IMR-90 (cell line): ENCODE measurements around the gene LYPD3.

Experiments
- BHLHE40 ChIP-seq: fragments of 150-350 bp; IDR thresholded peaks from 2 replicates; pipeline ENCODE4 v1.6.1; 2016; ENCODE audit warnings: mild to moderate bottlenecking, low read depth, low read length
- CEBPB ChIP-seq: IDR thresholded peaks from 2 replicates; pipeline ENCODE4 v1.6.1; 2012; ENCODE audit warnings: low read depth, low read length, improper control_type of control experiment
- CTCF ChIP-seq: conservative IDR thresholded peaks from 2 replicates; pipeline ENCODE4 v1.5.1; 2012; ENCODE audit warnings: mild to moderate bottlenecking, low read depth, low read length, improper control_type of control experiment
- ELK1 ChIP-seq: fragments of 150-350 bp; IDR thresholded peaks from 2 replicates; pipeline ENCODE4 v1.6.1; 2016; ENCODE audit warnings: low read depth, mild to moderate bottlenecking, low read length, moderate library complexity, borderline replicate concordance
- FOS ChIP-seq: fragments of 150-350 bp; IDR thresholded peaks from 2 replicates; pipeline ENCODE4 v1.6.1; 2016; ENCODE audit warnings: low read depth, low read length
- MAZ ChIP-seq: IDR thresholded peaks from 2 replicates; pipeline ENCODE4 v1.6.1; 2012; ENCODE audit warnings: low read depth, mild to moderate bottlenecking, low read length, improper control_type of control experiment, moderate library complexity, borderline replicate concordance
- MXI1 ChIP-seq: IDR thresholded peaks from 2 replicates; pipeline ENCODE4 v1.6.1; 2012; ENCODE audit warnings: low read depth, mild to moderate bottlenecking, low read length, moderate library complexity, borderline replicate concordance
- NFE2L2 ChIP-seq: fragments of 150-350 bp; IDR thresholded peaks from 2 replicates; pipeline ENCODE4 v1.6.1; 2016; ENCODE audit warnings: low read depth, mild to moderate bottlenecking, low read length
- POLR2A ChIP-seq: IDR thresholded peaks from 2 replicates; pipeline ENCODE4 v1.6.1; 2012; ENCODE audit warnings: mild to moderate bottlenecking, low read depth, low read length
- RAD21 ChIP-seq: IDR thresholded peaks from 2 replicates; pipeline ENCODE4 v1.6.1; 2012; ENCODE audit warnings: low read length, improper control_type of control experiment
- RCOR1 ChIP-seq: IDR thresholded peaks from 2 replicates; pipeline ENCODE4 v1.6.1; 2012; ENCODE audit warnings: mild to moderate bottlenecking, low read length, improper control_type of control experiment; ENCODE audit not compliant: insufficient replicate concordance
- SMC3 ChIP-seq: fragments of 150-350 bp; IDR thresholded peaks from 2 replicates; pipeline ENCODE4 v1.6.1; 2016; ENCODE audit warnings: low read depth, mild to moderate bottlenecking, antibody characterized with exemption, low read length, moderate library complexity
- USF2 ChIP-seq: fragments of 150-350 bp; IDR thresholded peaks from 2 replicates; pipeline ENCODE4 v1.6.1; 2017; ENCODE audit warnings: mild to moderate bottlenecking, antibody characterized with exemption, low read length, low read depth

- TF ChIP-seq CTCF, result no peak
- no peak for TF ChIP-seq SMC3
- TF ChIP-seq POLR2A, result no peak
- TF ChIP-seq CEBPB, result no peak
- TF ChIP-seq FOS, result no peak
- TF ChIP-seq USF2, result no peak
- TF ChIP-seq MAZ, result no peak
- no peak for TF ChIP-seq MXI1
- no peak for TF ChIP-seq RAD21
- no peak for TF ChIP-seq BHLHE40
- TF ChIP-seq ELK1, result no peak
- no peak for TF ChIP-seq NFE2L2
- TF ChIP-seq RCOR1, result no peak
Observed at GRCh38 chr19:43481701-43482100, 16.3 kb upstream of the LYPD3 start.
